Suppressor macrophage (primary cell): ENCODE data around the gene SYNJ2.

ENCODE experiments used
- DNase-seq, 4 experiments: peaks; one replicate each; pipeline ENCODE4 v3.0.0-alpha.2; 2020 to 2022

Gene SYNJ2

GRCh38 chr6:157980288-157981131 is 1.2 kb upstream of the SYNJ2 start:
- peak in 2 of 4 experiments; percentile 41 for DNase-seq

- no peak for DNase-seq
These were observed 600 bp upstream of the SYNJ2 start for GRCh38 chr6:157981132-157981394.

GRCh38 chr6:157982102-157982562 is 469 bp downstream of the SYNJ2 start:
- peak in 3 of 4 experiments; percentile 45 to 73 (median 58) for DNase-seq

- no peak for DNase-seq
These were observed 1.1 kb downstream of the SYNJ2 start for GRCh38 chr6:157982563-157983405.

- no peak for DNase-seq
These were observed 1.9 kb downstream of the SYNJ2 start for GRCh38 chr6:157983406-157984119.

GRCh38 chr6:157984128-157984527 is 2.5 kb downstream of the SYNJ2 start:
- DNase-seq = no peak

GRCh38 chr6:157984686-157985225 is 3.1 kb downstream of the SYNJ2 start:
- no peak for DNase-seq

- no peak for DNase-seq
These were observed 3.9 kb downstream of the SYNJ2 start for GRCh38 chr6:157985378-157986155.

- DNase-seq = no peak
These were observed 6.4 kb downstream of the SYNJ2 start for GRCh38 chr6:157987788-157988699.

- no peak for DNase-seq
These were observed 7.0 kb downstream of the SYNJ2 start for GRCh38 chr6:157988700-157989063.

GRCh38 chr6:157989541-157990289 is 8.1 kb downstream of the SYNJ2 start:
- DNase-seq = no peak

GRCh38 chr6:157990321-157991066 is 8.8 kb downstream of the SYNJ2 start:
- DNase-seq = no peak

GRCh38 chr6:157991067-157991432 is 9.4 kb downstream of the SYNJ2 start:
- no peak for DNase-seq

GRCh38 chr6:157993076-157993475 is 11.4 kb downstream of the SYNJ2 start:
- DNase-seq = no peak

GRCh38 chr6:157994125-157994795 is 12.6 kb downstream of the SYNJ2 start:
- no peak for DNase-seq

GRCh38 chr6:157995458-157995857 is 13.8 kb downstream of the SYNJ2 start:
- DNase-seq = no peak

- DNase-seq = no peak
These were observed 14.6 kb downstream of the SYNJ2 start for GRCh38 chr6:157996201-157996712.

GRCh38 chr6:157996918-157997702 is 15.4 kb downstream of the SYNJ2 start:
- DNase-seq = no peak
